ENCODE results near the gene RIC1.
A peak's percentile ranks its signal among the peaks of the same experiment; 100 is the strongest.
"Not testable (repeated sequence)": the region's sequence is repeated elsewhere in the genome, so short reads cannot be mapped to it uniquely, and the experiment has no call there.

RIC1 gene

DNA sequence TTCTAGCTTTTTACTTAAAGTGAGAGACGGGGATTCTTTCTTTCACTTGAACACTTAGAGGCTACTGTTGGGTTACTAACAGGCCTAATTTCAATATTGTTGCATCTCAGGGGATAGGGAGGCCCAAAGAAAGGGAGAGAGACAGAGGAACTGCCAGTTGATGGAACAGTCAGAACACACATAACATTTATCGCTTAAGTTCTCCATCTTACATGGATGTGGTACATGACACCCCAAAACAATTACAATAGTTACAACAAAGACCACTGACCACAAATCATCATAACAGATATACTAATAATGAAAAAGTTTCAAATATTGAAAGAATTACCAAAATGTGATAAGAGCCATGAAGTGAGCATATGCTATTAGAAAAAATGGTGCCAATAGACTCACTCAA is 4.3 kb upstream of the RIC1 start:
- peaks cover 11 to 37% (median 30%) of the 10 kb centered on the region in 11 experiments; a peak in 21 of 22 replicates for H3K36me3 ChIP-seq
- TF ChIP-seq Cebpa-rat (IDR thresholded peaks at IDR 0.05), result no peak
- H4K20me1 ChIP-seq, result peaks cover 3 to 13% (median 6%) of the 10 kb centered on the region in 11 experiments; a peak in 14 of 22 replicates
- H3K4me3 ChIP-seq, result no peak overlapping the region
- H3K27ac ChIP-seq, result peak overlapping the region in 10 of 11 experiments; percentile 67 to 100 (median 100); a peak in 20 of 22 replicates
- peaks cover 0 to 10% (median 0%) of the 10 kb centered on the region in 11 experiments; a peak in 3 of 22 replicates for H3K9me3 ChIP-seq (replicated peaks in 1 of 11)
- peaks cover 35 to 73% (median 43%) of the 10 kb centered on the region in 10 experiments for H3K4me1 ChIP-seq
- H3K27me3 ChIP-seq, result no peaks in the 10 kb centered on the region
- peak overlapping the region in 6 of 11 experiments; percentile 4 to 44 (median 28); a peak in 7 of 22 replicates for H3K9ac ChIP-seq
- peak overlapping the region in 10 of 11 experiments; percentile 55 to 95 (median 88); a peak in 16 of 22 replicates for H3K4me2 ChIP-seq

GRCh38 chr9:5626727-5627634 is 1.9 kb upstream of the RIC1 start:
- H3K4me3 ChIP-seq, result peak overlapping the region; percentile 81 to 100 (median 95)
- H3K27ac ChIP-seq, result peak overlapping the region; percentile 94 to 100 (median 99)
- H3K27me3 ChIP-seq, result no peaks in the 10 kb centered on the region
- peak; percentile 89 to 100 (median 99) for TF ChIP-seq Cebpa-rat (IDR thresholded peaks at IDR 0.05)
- H3K4me2 ChIP-seq, result peak overlapping the region; percentile 77 to 95 (median 92)
- H4K20me1 ChIP-seq, result peaks cover 23 to 31% (median 28%) of the 10 kb centered on the region in 11 experiments; a peak in 21 of 22 replicates
- H3K9me3 ChIP-seq (replicated peaks in 1 of 11), result peaks cover 0 to 1% (median 0%) of the 10 kb centered on the region in 11 experiments; a peak in 5 of 22 replicates
- H3K4me1 ChIP-seq, result peaks cover 44 to 62% (median 52%) of the 10 kb centered on the region in 10 experiments
- peak overlapping the region; percentile 97 to 100 (median 100) for H3K9ac ChIP-seq
- peaks cover 0 to 25% (median 15%) of the 10 kb centered on the region in 11 experiments; a peak in 17 of 22 replicates for H3K36me3 ChIP-seq

DNA sequence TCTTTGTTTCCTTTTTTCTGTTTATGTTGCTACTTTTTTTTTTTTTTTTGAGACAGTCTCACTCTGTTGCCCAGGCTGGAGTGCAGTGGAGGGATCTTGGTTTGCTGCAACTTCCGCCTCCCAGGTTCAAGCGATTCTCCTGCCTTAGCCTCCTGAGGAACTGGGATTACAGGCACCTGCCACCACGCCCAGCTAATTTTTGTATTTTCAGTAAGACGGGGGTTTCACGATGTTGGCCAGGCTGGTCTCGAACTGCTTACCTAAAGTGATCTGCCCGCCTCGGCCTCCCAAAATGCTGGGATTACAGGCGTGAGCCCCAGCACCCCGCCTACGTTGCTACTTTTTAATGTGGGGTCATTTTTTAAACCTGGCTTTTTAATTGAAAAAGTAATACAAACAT is 1.2 kb upstream of the RIC1 start:
- H3K9ac ChIP-seq, result peak overlapping the region; percentile 97 to 100 (median 100)
- H3K4me1 ChIP-seq, result peaks cover 50 to 62% (median 57%) of the 10 kb centered on the region in 10 experiments

DNA sequence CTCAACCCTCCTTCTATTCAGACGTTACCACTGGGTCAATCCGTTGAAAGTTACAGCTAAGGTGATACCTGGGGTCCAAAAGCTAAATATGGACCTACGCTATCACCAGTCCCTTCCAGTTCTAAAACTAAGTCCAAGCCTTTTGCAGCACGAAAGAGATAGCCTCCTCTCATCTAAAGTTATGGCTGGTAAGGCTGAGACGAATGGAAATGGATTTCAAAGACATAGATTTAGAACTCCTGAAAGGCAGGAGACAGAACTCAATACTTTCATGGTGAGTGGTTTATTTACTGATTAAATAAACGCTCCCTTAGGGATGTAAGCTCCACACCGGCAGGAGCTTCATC is 751 bp upstream of the RIC1 start:
- peak overlapping the region; percentile 97 to 100 (median 100) for H3K9ac ChIP-seq
- H3K4me1 ChIP-seq, result peaks cover 50 to 62% (median 57%) of the 10 kb centered on the region in 10 experiments
- peak overlapping the region; percentile 94 to 100 (median 99) for H3K27ac ChIP-seq
- peaks cover 0 to 13% (median 7%) of the 10 kb centered on the region in 11 experiments; a peak in 16 of 22 replicates for H3K9me3 ChIP-seq (replicated peaks in 1 of 11)
- H3K27me3 ChIP-seq, result no peaks in the 10 kb centered on the region
- peak overlapping the region; percentile 77 to 95 (median 92) for H3K4me2 ChIP-seq
- H3K4me3 ChIP-seq, result peak overlapping the region; percentile 81 to 100 (median 95)
- peaks cover 0 to 32% (median 20%) of the 10 kb centered on the region in 11 experiments; a peak in 18 of 22 replicates for H3K36me3 ChIP-seq
- TF ChIP-seq Cebpa-rat (IDR thresholded peaks at IDR 0.05), result no peak
- H4K20me1 ChIP-seq, result peaks cover 25 to 41% (median 40%) of the 10 kb centered on the region in 11 experiments; a peak in 21 of 22 replicates

More for the DNA sequence above, 1.2 kb upstream of the RIC1 start:
- Histone ChIP-seq H4K20me1 (peaks cover 23 to 38% (median 35%) of the 10 kb centered on the region in 11 experiments; a peak in 21 of 22 replicates), H3K4me2 (peak overlapping the region; percentile 77 to 95 (median 92)), H3K4me3 (peak overlapping the region; percentile 81 to 100 (median 95)), H3K36me3 (peaks cover 0 to 29% (median 17%) of the 10 kb centered on the region in 11 experiments; a peak in 18 of 22 replicates), H3K27ac (peak overlapping the region; percentile 94 to 100 (median 99))
- H3K27me3 ChIP-seq; H3K9me3 ChIP-seq (replicated peaks in 1 of 11): not testable (repeated sequence)

GRCh38 chr9:5629312-5630080 is 589 bp downstream of the RIC1 start:
- H3K36me3 ChIP-seq, result peaks cover 5 to 36% (median 23%) of the 10 kb centered on the region in 11 experiments; a peak in 20 of 22 replicates

GRCh38 chr9:5630081-5630507 is 1.2 kb downstream of the RIC1 start:
- no peak for TF ChIP-seq Cebpa-rat (IDR thresholded peaks at IDR 0.05)
- peaks cover 11 to 42% (median 29%) of the 10 kb centered on the region in 11 experiments for H3K36me3 ChIP-seq
- peak overlapping the region; percentile 97 to 100 (median 100) for H3K9ac ChIP-seq
- H3K27me3 ChIP-seq, result no peaks in the 10 kb centered on the region
- H3K4me1 ChIP-seq, result peaks cover 35 to 58% (median 44%) of the 10 kb centered on the region in 10 experiments
- H3K4me2 ChIP-seq, result peak overlapping the region; percentile 78 to 96 (median 86)
- peak overlapping the region; percentile 81 to 100 (median 95) for H3K4me3 ChIP-seq
- H3K9me3 ChIP-seq (replicated peaks in 1 of 11), result peaks cover 11 to 33% (median 26%) of the 10 kb centered on the region in 11 experiments
- peaks cover 32 to 61% (median 57%) of the 10 kb centered on the region in 11 experiments; a peak in 21 of 22 replicates for H4K20me1 ChIP-seq
- peak overlapping the region; percentile 94 to 100 (median 99) for H3K27ac ChIP-seq

More at GRCh38 chr9:5629312-5630080, 589 bp downstream of the RIC1 start:
- Histone ChIP-seq H3K27ac (peak overlapping the region; percentile 94 to 100 (median 99)), H3K27me3 (no peaks in the 10 kb centered on the region), H3K9me3 (replicated peaks in 1 of 11) (peaks cover 5 to 27% (median 20%) of the 10 kb centered on the region in 11 experiments; a peak in 21 of 22 replicates), H3K9ac (peak overlapping the region; percentile 97 to 100 (median 100)), H3K4me3 (peak overlapping the region; percentile 81 to 100 (median 95)), H3K4me1 (peaks cover 41 to 61% (median 48%) of the 10 kb centered on the region in 10 experiments), H4K20me1 (peaks cover 32 to 55% (median 52%) of the 10 kb centered on the region in 11 experiments; a peak in 21 of 22 replicates), H3K4me2 (peak overlapping the region; percentile 78 to 96 (median 86); a peak in 21 of 22 replicates)
- no peak for TF ChIP-seq Cebpa-rat (IDR thresholded peaks at IDR 0.05)

DNA sequence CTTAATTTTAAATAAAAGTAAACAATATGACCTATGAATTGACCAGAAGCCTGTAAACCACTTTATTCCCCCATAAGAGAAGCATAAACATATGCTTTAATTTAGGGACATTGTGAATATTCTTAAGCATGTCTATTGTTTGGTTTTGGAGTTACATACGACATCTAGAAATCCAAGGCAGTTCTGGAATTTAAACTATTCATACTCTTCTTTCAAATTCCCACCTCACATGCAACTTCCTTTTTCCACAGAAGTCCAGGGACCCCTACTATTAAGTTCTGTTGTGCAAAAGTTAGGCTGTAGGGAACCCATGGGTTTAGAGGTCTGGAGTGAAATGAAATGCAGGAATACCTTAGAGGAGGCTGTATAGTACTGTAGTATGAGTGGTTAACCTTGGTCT is 2.1 kb downstream of the RIC1 start:
- Histone ChIP-seq H3K36me3 (peaks cover 20 to 51% (median 39%) of the 10 kb centered on the region in 11 experiments), H3K9me3 (replicated peaks in 1 of 11) (peaks cover 21 to 42% (median 35%) of the 10 kb centered on the region in 11 experiments), H3K27ac (peak overlapping the region in 10 of 11 experiments; percentile 47 to 100 (median 99); a peak in 18 of 22 replicates), H3K4me3 (peak overlapping the region; percentile 81 to 100 (median 95)), H3K4me1 (peaks cover 26 to 49% (median 34%) of the 10 kb centered on the region in 10 experiments), H3K9ac (peak overlapping the region; percentile 69 to 100 (median 100); a peak in 21 of 22 replicates), H3K27me3 (no peaks in the 10 kb centered on the region), H3K4me2 (peak overlapping the region; percentile 82 to 96 (median 88)), H4K20me1 (peaks cover 38 to 70% (median 65%) of the 10 kb centered on the region in 11 experiments; a peak in 21 of 22 replicates)
- no peak for TF ChIP-seq Cebpa-rat (IDR thresholded peaks at IDR 0.05)

Measured in BLaER1 treated with 17β-estradiol and CSF1 and Interleukin-3, amounts not matched to agents 10 nM and 100 nM (cell line).